Measurements from ENCODE around the gene NEUROD4.
"Not testable (repeated sequence)": the region's sequence is repeated elsewhere in the genome, so short reads cannot be mapped to it uniquely, and the experiment has no call there.

Gene NEUROD4

GRCh38 chr12:55019784-55020183 lies at the start of gene NEUROD4:
Gene NEUROD4 (plus strand): TSS chr12:55019974. CDS start chr12:55026440, 6,466 bp downstream.
- DNase-seq, result peak; percentile 62

GRCh38 chr12:54970741-54971140 lies 49.0 kb upstream of the NEUROD4 start:
- no peak for DNase-seq

DNA sequence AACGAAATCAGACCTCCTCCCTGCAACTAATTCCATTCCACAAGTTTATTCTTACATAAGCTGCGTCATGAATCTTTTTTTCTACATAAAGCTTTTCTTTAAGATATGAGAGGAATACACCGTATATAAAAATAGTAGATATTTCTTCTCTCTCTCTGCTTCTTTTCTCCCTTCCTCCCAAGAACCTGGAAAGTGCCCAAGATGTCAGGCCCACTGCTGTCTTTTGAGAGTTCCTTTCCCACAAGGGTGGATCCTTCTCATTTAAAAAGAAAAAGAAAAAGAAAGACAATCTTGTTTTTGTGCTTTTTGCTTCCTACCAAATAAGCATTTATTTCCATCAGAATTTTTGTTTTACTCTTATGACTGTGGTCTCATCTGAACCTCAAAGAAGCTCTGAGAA lies 46.2 kb upstream of the NEUROD4 start:
- no peak for DNase-seq

DNA sequence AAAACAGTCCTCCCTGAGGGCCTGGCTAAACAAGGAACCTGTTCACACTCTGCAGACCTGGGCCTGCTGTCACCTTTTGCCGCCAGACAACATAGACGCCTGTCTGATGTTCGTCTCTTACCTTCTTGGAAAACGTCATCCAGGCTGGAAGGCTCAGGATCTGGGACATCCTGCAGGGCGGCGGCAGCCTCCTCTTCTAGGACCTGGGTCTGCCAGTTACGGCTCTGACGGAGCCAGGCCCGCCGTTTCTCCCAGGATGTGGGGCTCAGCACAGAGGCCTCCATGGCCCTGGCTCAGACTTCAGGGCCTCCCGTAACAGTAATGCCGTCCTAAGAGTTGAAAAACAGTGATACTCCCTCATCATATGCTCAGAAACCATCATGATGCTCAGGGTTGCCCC lies 45.5 kb upstream of the NEUROD4 start:
- no peak for DNase-seq

DNA sequence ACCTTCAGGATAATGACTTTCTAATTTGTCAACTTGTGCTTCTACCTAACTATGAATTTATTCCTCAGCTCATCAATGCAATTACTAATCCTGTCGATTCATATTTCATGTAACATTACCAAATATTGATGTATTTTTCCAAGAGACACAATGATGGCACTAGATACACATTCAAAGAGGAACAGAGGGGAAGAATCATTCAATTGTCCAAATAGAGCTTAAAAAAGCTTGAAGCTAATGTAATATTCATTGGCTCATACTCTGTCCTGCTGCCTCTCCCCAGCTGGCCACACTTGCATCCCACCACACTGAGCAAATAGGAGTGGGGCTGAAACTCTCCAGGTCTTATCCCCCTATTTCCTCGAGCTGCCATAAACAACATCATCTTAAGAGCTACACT lies 44.5 kb upstream of the NEUROD4 start:
- DNase-seq, result no peak

GRCh38 chr12:54975875-54976274 lies 43.9 kb upstream of the NEUROD4 start:
- no peak for DNase-seq

- DNase-seq, result no peak
Measured at GRCh38 chr12:54977155-54977554, 42.6 kb upstream of the NEUROD4 start.

- no peak for DNase-seq
Measured at GRCh38 chr12:54977857-54978256, 41.9 kb upstream of the NEUROD4 start.

- no peak for DNase-seq
Measured at GRCh38 chr12:54980341-54980740, 39.4 kb upstream of the NEUROD4 start.

- no peak for DNase-seq
Measured at GRCh38 chr12:54981796-54982195, 38.0 kb upstream of the NEUROD4 start.

- DNase-seq, result no peak
Measured at GRCh38 chr12:54983536-54984101, 36.2 kb upstream of the NEUROD4 start.

GRCh38 chr12:54984658-54985376 lies 35.0 kb upstream of the NEUROD4 start, which contains the start of gene TESPA1:
Gene TESPA1 (minus strand): TSS chr12:54984762. CDS start chr12:54974562, 10,200 bp downstream.
- DNase-seq, result peak; percentile 78

- not testable (repeated sequence) for DNase-seq
Measured at GRCh38 chr12:54986773-54987172, 33.0 kb upstream of the NEUROD4 start.

GRCh38 chr12:54987611-54988231 lies 32.1 kb upstream of the NEUROD4 start:
- no peak for DNase-seq

DNA sequence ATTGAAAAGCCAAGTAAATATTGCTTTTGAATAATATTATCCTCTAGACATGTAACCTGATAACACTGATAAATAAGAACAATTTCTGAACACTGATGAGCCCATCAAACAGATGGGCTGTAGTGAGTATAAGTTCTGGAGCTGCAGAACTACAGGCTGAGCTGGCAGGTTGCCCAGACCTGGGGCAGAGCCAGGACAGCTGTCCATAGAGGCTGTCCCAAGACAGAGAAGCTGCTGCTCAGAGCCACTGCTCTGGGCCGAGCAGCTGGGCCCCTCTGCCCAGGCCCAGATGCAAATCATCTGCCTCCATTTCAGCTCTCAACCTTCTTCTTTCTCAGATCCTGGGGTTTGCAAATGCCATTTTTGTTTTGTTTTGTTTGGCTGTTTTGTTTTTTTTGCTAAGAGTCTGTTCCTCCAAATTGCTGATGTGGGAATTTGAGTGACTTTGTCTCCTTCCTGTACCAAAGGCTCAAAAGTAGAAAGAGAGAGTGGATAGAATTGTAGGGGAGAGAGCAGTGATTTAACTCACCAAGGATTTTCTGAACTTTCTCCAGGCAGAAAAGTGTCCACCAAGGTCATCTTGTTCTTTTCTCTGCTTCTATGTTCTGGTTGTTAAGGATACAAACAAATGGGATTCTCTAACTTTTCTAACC lies 31.2 kb upstream of the NEUROD4 start:
- peak; percentile 27 for DNase-seq

DNA sequence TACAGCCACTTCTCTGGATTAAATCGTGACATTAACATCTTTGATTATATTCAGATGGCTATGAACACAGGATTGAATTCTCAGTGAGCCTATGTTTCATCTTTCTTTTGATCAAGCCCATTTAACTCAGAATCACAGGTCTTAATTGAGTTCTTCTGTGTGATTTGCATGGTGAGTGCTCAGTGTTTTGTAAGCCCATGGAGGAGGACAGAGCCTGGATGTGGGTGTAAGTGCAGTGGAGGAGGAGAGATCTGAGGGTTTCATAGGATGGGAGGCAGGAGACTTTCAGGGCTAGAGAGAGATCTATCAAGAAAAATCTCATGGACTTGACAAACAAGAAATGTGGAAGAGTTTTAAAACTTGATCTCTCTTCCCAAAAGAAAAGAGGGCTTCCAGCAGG lies 29.9 kb upstream of the NEUROD4 start:
- DNase-seq, result no peak

- DNase-seq, result peak; percentile 62
Measured at GRCh38 chr12:54991161-54991990, 28.4 kb upstream of the NEUROD4 start.

DNA sequence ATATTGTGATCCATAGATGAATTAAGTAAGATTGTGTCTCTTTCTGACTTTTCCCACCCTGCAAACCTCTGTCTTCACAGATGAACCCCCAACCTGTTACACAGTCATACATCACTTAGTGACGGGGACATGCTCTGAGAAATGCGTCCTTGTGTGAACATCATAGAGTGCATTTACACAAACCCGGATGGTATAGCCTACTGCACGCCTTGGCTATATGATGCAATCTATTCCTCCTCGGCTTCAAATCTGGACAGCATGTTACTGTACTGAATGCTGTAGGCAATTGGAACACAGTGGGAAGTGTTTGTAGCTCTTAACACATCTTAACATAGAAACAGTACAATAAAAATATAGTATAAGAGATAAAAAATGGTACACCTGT lies 27.8 kb upstream of the NEUROD4 start:
- DNase-seq, result no peak

DNA sequence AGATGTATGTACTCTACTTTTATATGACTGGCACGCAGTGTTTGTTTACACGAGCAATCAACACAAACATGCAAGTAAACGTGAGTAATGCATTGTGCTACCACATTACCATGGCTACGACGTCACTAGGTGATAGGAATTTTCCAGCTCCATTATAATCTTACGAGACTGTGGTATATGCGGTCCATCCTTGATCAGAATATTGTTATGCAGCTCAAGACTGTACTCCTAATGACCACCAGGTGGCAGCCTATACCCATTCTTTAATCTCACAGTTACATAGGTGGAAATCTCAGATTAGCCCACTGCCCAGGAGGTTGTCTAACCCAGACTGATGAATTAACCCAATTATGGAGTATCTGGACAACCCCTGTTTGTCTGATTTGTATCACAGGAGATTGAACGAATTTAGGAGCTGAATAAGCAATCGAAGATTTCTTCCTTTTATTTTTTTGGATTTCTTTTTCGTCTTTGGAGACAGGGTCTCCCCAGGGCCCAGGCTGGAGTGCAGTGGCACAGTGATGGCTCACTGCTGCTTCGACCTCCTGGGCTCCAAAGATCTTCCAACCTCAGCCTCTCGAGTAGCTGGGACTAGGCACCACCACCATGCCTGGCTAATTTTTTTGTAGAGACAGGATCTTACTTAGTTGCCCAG lies 26.5 kb upstream of the NEUROD4 start:
- peak; percentile 71 for DNase-seq

GRCh38 chr12:54996205-54996604 lies 23.6 kb upstream of the NEUROD4 start:
- DNase-seq, result no peak

GRCh38 chr12:54997929-54998522 lies 21.7 kb upstream of the NEUROD4 start:
- no peak for DNase-seq

Data from suppressor macrophage treated with lipopolysaccharide for 4 hours (primary cell).